Loucy (cell line): ENCODE results near the gene DACH1.

Source experiments
- EZH2phosphoT487 ChIP-seq: fragments of 200-600 bp; IDR thresholded peaks from 2 replicates; pipeline ENCODE4 v1.6.1; 2018; ENCODE audit warnings: antibody characterized with exemption, mild to moderate bottlenecking, moderate library complexity, borderline replicate concordance
- TF ChIP-seq, protein P1 (sequence below): fragments of 200-600 bp; sonication (generic); conservative IDR thresholded peaks from 2 replicates; pipeline ENCODE4 v1.5.1; 2014; ENCODE audit warnings: mild to moderate bottlenecking, antibody characterized with exemption, low read length

GRCh38 chr13:71827241-71827640, 39.8 kb downstream of the DACH1 start:
- TF ChIP-seq, protein P1, sequence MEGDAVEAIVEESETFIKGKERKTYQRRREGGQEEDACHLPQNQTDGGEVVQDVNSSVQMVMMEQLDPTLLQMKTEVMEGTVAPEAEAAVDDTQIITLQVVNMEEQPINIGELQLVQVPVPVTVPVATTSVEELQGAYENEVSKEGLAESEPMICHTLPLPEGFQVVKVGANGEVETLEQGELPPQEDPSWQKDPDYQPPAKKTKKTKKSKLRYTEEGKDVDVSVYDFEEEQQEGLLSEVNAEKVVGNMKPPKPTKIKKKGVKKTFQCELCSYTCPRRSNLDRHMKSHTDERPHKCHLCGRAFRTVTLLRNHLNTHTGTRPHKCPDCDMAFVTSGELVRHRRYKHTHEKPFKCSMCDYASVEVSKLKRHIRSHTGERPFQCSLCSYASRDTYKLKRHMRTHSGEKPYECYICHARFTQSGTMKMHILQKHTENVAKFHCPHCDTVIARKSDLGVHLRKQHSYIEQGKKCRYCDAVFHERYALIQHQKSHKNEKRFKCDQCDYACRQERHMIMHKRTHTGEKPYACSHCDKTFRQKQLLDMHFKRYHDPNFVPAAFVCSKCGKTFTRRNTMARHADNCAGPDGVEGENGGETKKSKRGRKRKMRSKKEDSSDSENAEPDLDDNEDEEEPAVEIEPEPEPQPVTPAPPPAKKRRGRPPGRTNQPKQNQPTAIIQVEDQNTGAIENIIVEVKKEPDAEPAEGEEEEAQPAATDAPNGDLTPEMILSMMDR, result no peak
- TF ChIP-seq EZH2phosphoT487, result no peak
